Measurements from ENCODE around the gene PPIL6. TPM values are rescaled to one million over a fixed set of nuclear protein-coding genes. Genes with fewer than 3 reads are reported as not detected.

PPIL6 gene
- polyA plus RNA-seq, 1 experiment, result 0.83 TPM

DNA sequence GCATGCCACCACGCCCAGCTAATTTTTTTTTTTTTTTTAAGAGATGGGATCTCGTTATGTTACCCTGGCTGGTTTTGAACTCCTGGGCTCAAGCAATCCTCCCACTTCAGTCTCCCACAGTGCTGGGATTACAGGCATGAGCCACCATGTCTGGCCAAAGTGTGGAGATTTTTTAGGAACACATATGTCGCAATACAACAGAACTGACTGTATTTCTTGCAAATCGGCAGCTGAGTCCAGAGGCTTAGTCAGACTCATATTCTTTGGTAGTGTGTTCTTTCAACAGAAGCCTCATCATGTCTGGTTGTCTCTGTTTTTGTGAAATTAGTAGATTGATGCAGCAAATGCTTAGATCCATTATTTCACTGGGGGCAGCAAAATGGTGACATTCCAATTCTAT lies 34.2 kb downstream of the PPIL6 start:
- Histone ChIP-seq H3K4me3 (ENCODE audit: low read depth, low read length) (no peak overlapping the region), H3K9me3 (ENCODE audit: control insufficient read depth, insufficient read depth, low read length) (no peaks in the 10 kb centered on the region), H3K27me3 (ENCODE audit: control insufficient read depth, insufficient read depth, low read length) (peaks cover 6% of the 10 kb centered on the region), H3K27ac (ENCODE audit: low read depth, low read length) (no peak overlapping the region)
- ChIA-PET POLR2A (no interaction called here), CTCF (no interaction called here)
- TF ChIP-seq, protein P1, sequence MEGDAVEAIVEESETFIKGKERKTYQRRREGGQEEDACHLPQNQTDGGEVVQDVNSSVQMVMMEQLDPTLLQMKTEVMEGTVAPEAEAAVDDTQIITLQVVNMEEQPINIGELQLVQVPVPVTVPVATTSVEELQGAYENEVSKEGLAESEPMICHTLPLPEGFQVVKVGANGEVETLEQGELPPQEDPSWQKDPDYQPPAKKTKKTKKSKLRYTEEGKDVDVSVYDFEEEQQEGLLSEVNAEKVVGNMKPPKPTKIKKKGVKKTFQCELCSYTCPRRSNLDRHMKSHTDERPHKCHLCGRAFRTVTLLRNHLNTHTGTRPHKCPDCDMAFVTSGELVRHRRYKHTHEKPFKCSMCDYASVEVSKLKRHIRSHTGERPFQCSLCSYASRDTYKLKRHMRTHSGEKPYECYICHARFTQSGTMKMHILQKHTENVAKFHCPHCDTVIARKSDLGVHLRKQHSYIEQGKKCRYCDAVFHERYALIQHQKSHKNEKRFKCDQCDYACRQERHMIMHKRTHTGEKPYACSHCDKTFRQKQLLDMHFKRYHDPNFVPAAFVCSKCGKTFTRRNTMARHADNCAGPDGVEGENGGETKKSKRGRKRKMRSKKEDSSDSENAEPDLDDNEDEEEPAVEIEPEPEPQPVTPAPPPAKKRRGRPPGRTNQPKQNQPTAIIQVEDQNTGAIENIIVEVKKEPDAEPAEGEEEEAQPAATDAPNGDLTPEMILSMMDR (IDR thresholded peaks at IDR 0.05; ENCODE audit: low read depth, low read length), result no peak
- DNase-seq (ENCODE audit: low read depth, low spot score), result no peak

DNA sequence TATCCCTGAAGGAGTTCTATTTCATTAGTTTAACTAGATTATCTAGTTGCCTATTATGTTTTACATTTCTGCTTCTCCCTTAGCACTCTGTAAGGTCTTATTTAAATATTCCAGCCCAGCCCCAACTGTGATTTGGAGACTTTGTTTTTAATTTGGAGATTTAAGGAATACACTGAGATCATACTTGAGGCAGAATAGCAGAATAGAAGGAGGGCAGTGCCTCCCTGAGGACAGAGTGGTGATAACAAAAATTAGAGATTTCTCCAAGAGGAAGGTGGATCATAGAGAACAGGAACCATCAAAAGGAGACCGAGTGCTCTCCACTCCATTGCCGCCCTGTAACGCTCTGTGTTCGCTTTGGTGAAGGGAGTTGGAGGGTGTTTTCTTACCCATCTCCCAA lies 43.4 kb downstream of the PPIL6 start:
- Histone ChIP-seq H3K4me3 (ENCODE audit: low read depth, low read length) (no peak overlapping the region), H3K27ac (ENCODE audit: low read depth, low read length) (no peak overlapping the region), H3K9me3 (ENCODE audit: control insufficient read depth, insufficient read depth, low read length) (no peaks in the 10 kb centered on the region), H3K27me3 (ENCODE audit: control insufficient read depth, insufficient read depth, low read length) (peaks cover 7% of the 10 kb centered on the region)
- no peak for DNase-seq (ENCODE audit: low read depth, low spot score)
- CTCF ChIA-PET, result interaction anchor here (0.6 to 3.4 kb wide), 5 partner anchors 13 to 1242 kb away, joined by 3 to 26 read pairs (median 10); no protein-coding TSS in a partner anchor
- POLR2A ChIA-PET, result no interaction called here
- TF ChIP-seq, protein P1 (IDR thresholded peaks at IDR 0.05; ENCODE audit: low read depth, low read length), result peak; percentile 64

DNA sequence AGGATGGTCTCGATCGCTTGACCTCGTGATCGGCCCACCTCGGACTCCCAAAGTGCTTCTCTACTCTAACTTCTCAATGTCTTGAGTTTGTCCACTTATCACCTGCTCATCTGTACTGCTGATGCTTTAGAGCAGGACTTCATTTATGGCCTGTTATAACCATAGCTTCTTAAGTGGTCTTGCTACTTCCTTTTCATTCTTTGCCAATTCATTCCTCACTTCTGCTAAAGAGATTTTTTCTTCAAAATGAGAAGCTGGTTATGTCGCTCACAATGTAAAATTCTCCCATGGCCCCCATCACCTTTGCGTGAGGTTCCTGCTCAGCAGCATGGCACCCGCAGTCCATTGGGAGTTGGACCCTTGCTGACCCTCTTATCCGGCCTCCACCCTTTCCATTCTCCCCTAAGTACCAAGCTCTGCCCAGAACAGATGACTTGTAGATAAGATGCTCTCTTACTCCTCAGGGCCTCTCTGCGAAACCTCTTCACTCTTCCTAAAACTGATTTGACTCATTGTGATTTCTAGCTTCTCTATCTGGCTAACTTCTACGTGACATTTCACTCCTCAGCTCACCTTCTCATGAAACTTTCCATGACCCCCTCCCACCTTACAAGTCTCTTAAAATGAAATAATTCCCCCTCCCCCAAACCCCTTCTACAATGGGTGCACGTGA lies 44.2 kb downstream of the PPIL6 start:
- no peaks in the 10 kb centered on the region for H3K9me3 ChIP-seq (ENCODE audit: control insufficient read depth, insufficient read depth, low read length)
- ChIA-PET POLR2A (no interaction called here), CTCF (interaction anchor here (0.6 to 3.4 kb wide), 9 partner anchors 12 to 1241 kb away, joined by 3 to 26 read pairs (median 3); partner anchors contain the start of gene SESN1)
- H3K27me3 ChIP-seq (ENCODE audit: control insufficient read depth, insufficient read depth, low read length), result peaks cover 7% of the 10 kb centered on the region
- TF ChIP-seq, protein P1 (IDR thresholded peaks at IDR 0.05; ENCODE audit: low read depth, low read length), result no peak
- DNase-seq (ENCODE audit: low read depth, low spot score), result no peak
- H3K27ac ChIP-seq (ENCODE audit: low read depth, low read length), result no peak overlapping the region
- H3K4me3 ChIP-seq (ENCODE audit: low read depth, low read length), result no peak overlapping the region

DNA sequence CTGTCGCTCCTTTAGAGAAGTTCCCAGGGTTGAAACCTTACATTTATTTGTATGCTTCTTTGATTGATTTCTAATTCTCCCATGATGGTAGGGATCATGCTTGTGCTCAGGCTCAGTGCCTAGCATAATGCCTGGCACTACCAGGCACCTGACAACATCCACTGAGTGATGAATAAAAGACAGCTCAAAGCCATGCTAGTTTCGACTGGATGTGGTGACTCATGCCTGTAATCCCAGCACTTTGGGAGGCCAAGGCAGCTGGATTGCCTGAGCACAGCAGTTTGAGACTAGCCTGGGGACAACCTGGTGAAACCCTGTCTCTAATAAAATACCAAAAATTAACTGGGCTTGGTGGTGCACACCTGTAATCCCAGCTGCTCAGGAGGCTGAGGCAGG lies 46.5 kb downstream of the PPIL6 start:
- peaks cover 7% of the 10 kb centered on the region for H3K27me3 ChIP-seq (ENCODE audit: control insufficient read depth, insufficient read depth, low read length)
- CTCF ChIA-PET, result interaction anchor here (1.4 kb wide), 1 partner anchor 11 kb away, joined by 3 read pairs; no protein-coding TSS in a partner anchor
- no peak overlapping the region for H3K27ac ChIP-seq (ENCODE audit: low read depth, low read length)
- H3K4me3 ChIP-seq (ENCODE audit: low read depth, low read length), result no peak overlapping the region
- TF ChIP-seq, protein P1 (IDR thresholded peaks at IDR 0.05; ENCODE audit: low read depth, low read length), result no peak
- POLR2A ChIA-PET, result no interaction called here
- no peaks in the 10 kb centered on the region for H3K9me3 ChIP-seq (ENCODE audit: control insufficient read depth, insufficient read depth, low read length)
- DNase-seq (ENCODE audit: low read depth, low spot score), result no peak

DNA sequence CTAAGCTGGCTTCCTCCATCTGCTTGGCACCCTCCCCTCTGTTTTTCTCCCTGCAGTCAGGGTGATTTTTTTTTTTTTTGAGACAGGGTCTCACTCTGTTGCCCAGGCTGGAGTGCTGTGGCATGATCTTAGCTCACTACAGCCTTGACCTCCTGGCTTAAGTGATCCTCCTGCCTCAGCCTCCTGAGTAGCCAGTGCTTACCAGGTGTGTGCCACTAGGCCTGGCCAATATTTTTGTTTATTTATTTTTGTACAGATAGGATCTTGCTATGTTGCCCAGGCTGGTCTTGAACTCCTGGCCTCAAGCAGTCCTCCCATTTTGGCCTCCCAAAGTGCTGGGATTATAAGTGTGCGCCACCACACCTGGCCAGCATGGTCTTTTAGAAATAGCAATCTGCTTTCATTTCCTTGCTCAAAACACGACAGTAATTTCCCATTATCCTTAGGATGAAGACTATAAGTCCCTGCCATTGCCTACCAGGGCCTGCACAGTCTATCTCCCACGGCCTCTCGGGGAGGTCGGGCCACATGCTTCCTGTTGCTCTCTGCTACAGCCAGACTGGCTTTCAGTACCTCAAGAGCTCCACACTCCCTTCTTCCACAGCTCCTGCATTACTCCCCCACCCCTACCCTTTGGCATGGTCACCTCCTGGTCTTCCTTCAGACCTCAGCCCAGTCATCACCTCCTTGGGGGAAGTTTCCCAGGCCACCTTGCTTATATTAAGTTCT lies 47.1 kb downstream of the PPIL6 start:
- POLR2A ChIA-PET, result interaction anchor here (0.6 kb wide), 2 partner anchors 11 to 587 kb away, joined by 3 to 4 read pairs; partner anchors contain the start of gene CD164
- no peak for DNase-seq (ENCODE audit: low read depth, low spot score)
- Histone ChIP-seq H3K4me3 (ENCODE audit: low read depth, low read length) (no peak overlapping the region), H3K27ac (ENCODE audit: low read depth, low read length) (no peak overlapping the region), H3K9me3 (ENCODE audit: control insufficient read depth, insufficient read depth, low read length) (no peaks in the 10 kb centered on the region), H3K27me3 (ENCODE audit: control insufficient read depth, insufficient read depth, low read length) (peaks cover 7% of the 10 kb centered on the region)
- CTCF ChIA-PET, result interaction anchor here (1.4 kb wide), 1 partner anchor 10 kb away, joined by 3 read pairs; no protein-coding TSS in a partner anchor
- TF ChIP-seq, protein P1 (IDR thresholded peaks at IDR 0.05; ENCODE audit: low read depth, low read length), result no peak
